Pulmonary artery endothelial cell (primary cell): Measurements from ENCODE around the gene ZNF438. TPM values are rescaled to one million over a fixed set of nuclear protein-coding genes. Genes with fewer than 3 reads are reported as not detected.
"Not testable (repeated sequence)": the region's sequence is repeated elsewhere in the genome, so short reads cannot be mapped to it uniquely, and the experiment has no call there.

Source experiments
- DNase-seq: peaks from one replicate; pipeline ENCODE4 v3.0.0-alpha.2; 2011; ENCODE audit warnings: low read depth, low spot score
- total RNA-seq: library from RNA; depleted of rRNA; stranded (reverse); fragments of >200 nt; gene quantifications from 2 replicates; pipeline ENCODE4 v1.2.3, GENCODE V29; 2014

The ZNF438 gene
- total RNA-seq, 1 donor from 2014 or later, result 4.8 TPM

- no peak for DNase-seq
Observed at GRCh38 chr10:30806850-30807249, 224.8 kb downstream of the ZNF438 start.

DNA sequence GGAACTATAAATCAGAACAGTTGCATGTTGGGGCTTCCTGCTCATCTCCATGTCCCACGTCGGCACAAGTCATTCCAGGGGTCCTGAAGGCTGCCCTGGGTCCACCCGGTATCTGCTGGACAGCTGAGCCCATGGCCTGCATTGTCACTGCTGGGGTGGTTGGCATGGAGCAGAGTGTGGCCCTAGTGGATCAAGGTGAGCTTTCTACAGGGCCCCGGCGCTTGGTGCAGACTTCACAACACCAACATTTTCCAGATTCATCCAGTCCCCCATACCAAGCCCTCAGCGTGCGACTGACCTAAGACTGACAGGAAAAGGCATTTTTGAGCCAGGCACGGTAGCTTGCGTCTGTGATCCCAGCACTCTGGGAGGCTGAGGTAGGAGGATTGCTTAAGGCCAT, 226.6 kb downstream of the ZNF438 start:
- no peak for DNase-seq

DNA sequence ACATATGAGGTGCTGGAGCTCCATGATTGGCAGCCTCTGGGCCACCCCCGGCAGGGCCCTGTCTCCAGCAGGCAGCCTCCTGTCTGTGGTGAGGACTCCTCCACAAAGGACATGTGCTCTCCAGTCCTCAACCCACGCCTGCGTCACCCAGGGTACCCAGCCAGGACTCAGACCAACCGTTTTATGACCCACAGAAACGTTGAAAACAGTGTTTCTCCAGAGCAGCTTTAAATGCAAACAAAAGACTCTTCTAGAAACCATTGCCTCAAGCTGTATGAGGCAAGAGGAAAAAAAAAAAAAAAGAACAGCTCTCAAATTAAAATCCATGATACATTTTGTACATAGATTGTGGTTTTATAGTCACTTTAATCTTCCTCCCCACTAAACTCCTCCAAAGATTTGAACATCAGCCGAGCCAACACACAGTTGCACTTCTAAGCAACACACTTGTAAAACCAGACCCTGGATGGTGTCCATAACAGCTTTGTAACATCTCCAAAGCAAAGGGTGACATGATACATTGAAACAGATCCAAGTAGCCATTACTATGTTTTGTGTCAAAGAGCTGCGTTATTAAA, 227.1 kb downstream of the ZNF438 start:
- DNase-seq, result no peak

DNA sequence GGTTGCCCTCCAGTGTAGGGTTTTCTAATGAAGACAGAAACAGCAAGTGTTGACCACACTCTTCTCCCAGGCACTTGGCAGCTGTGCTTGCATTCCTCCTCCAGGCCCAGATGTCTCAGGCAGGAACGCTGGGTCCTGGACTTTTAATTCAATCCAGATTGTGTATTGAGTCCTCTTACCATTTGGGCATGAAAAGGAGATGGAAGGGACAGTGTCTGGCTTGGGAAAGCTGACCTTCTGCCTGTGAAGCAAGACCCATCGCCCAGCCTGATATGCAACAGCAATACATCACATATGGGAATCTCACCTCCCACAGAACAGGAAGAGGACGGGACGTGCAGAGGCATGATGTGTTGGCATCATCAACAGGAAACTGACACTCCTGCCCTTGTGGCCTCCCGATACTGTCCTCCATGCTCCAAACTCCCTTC, 227.8 kb downstream of the ZNF438 start:
- DNase-seq, result no peak

- no peak for DNase-seq
Observed at GRCh38 chr10:30803058-30803457, 228.6 kb downstream of the ZNF438 start.

GRCh38 chr10:30800368-30800767, 231.3 kb downstream of the ZNF438 start:
- DNase-seq, result no peak

DNA sequence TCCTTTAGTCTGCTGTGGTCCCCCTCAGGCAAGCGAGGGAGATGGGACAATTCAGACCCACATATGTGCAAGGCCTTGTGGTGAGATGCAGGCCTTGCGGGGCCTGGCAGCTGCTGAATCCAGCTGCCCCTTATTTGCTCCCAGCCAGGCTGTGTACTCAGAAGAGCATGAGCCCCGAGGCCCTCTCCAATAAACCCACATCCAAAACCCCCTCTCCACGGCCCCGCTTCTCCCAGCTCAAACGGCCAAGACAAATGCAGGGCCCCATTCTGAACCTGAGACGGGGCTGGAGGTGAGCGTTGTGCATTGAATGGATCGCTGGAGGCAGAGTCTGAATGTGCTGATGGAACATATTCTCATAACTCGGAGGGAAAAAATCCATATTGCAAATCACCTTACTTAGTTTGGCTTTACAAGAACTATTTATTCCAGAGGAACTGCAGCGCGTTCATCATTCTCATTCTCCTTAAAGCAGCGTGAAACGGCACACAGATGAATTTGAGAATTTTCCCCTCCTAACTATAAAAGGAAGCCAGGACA, 232.9 kb downstream of the ZNF438 start:
- DNase-seq, result no peak

GRCh38 chr10:30795024-30795423, 236.6 kb downstream of the ZNF438 start:
- DNase-seq, result not testable (repeated sequence)
